Jurkat, Clone E6-1 (cell line): ENCODE measurements around the gene SOBP. TPM values are rescaled to one million over a fixed set of nuclear protein-coding genes. Genes with fewer than 3 reads are reported as not detected.
"Not testable (repeated sequence)": the region's sequence is repeated elsewhere in the genome, so short reads cannot be mapped to it uniquely, and the experiment has no call there.

Source experiments
- DNase-seq: peaks from one replicate; pipeline ENCODE4 v3.0.0-alpha.2; 2011; ENCODE audit warnings: low read depth, low spot score
- H3K4me3 ChIP-seq: 2 replicates; pipeline ENCODE4 v1.5.1; 2011; ENCODE audit warnings: mild to moderate bottlenecking, low read length, control low read depth, moderate library complexity
- polyA plus RNA-seq: library from polyadenylated mRNA; unstranded; fragments of >200 nt; gene quantifications from one replicate; pipeline ENCODE4 v1.2.1, GENCODE V29; 2012; ENCODE audit warnings: missing spikeins; ENCODE audit not compliant: insufficient read length, insufficient read depth

Gene SOBP, protein sequence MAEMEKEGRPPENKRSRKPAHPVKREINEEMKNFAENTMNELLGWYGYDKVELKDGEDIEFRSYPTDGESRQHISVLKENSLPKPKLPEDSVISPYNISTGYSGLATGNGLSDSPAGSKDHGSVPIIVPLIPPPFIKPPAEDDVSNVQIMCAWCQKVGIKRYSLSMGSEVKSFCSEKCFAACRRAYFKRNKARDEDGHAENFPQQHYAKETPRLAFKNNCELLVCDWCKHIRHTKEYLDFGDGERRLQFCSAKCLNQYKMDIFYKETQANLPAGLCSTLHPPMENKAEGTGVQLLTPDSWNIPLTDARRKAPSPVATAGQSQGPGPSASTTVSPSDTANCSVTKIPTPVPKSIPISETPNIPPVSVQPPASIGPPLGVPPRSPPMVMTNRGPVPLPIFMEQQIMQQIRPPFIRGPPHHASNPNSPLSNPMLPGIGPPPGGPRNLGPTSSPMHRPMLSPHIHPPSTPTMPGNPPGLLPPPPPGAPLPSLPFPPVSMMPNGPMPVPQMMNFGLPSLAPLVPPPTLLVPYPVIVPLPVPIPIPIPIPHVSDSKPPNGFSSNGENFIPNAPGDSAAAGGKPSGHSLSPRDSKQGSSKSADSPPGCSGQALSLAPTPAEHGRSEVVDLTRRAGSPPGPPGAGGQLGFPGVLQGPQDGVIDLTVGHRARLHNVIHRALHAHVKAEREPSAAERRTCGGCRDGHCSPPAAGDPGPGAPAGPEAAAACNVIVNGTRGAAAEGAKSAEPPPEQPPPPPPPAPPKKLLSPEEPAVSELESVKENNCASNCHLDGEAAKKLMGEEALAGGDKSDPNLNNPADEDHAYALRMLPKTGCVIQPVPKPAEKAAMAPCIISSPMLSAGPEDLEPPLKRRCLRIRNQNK
- polyA plus RNA-seq = 2.7 TPM

DNA sequence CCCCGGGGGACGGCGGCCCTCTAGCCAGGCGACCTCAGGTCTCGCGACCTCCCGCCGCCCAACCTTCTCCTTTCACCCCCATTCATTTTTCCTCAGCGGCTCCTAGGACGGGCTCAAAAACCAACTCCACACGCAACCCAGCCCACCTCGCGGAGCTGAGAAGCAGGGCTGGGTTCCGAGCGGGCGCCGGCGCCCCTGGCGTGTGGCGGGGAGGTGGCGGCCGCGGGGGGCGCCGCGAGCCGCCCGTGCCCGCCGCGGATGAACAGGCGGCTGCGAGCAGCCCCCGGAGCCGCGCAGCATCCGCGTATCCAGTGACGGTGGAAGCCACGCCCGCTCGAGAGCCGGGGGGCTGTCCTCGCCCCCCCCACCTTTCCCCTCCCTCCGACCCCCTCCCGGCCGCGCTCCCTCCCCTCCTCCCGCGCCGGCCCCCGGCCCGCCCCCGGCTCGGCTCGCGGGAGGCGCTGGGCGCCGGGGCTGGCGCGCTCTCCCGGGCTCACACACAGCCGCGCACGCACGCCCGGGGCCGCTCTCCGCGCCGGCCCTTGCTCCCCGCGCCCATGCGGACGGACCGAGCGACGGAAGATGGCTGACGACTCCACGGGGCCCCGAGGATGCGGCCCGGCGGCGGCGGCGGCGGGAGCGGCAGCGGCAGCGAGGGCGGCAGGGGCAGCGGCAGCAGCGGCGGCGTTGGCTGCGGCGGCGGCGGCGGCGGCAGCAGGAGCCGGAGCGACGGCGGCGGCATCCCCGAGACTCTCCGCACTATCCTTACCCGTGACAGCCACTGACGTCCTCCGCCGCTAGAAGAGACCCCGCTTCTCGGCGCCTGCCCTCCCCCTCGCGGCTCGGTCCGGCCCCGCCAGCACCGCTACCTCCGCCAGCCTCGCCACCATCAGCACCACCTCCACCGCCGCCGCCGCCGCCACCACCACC is at the start of gene SOBP:
Gene SOBP, plus strand, starts transcription at position 482 of the 930 bp plus-strand sequence. CDS start 500 bp downstream, outside the sequence.
- peak; percentile 63 for DNase-seq
- H3K4me3 ChIP-seq = peak within 1 kb of the TSS; percentile 72

DNA sequence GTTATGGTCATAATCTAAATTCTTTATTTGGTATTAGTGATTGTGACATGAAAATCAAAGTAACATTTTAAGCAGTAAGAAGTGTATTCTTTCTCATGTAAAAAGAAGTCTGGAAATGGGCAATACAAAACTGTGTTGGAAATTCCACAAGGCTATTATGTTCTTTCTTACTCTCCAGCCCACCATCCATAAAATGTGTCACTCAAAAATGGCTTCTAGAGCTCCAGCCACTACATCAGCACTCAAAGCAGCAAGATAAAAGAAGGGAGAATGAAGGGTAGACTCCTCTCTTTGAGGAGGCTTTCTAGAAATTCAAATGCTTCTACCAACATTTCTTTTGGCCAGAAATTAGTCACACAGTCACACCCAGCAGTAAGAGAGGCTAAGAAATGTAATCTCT is 49.0 kb upstream of the SOBP start:
- no peak for DNase-seq
- H3K4me3 ChIP-seq = no peak overlapping the region

DNA sequence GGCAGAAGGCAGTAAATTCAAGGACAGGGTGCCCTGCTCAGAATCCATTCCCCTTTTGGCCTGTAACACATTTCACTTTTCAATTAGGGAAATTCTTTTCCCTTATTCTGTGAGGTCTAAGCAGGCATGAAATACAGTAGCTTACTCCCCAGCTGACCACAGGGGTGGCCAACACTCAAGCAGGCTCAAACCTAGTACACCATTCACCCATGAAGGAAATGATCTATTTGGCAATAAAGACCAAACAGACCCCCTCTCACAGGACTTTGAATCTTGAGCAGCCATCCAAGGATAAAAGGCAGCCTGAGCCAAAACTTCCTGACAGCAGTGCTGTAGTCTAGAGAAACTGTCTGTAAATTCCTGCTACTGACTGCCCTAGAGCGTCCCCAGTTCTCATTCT is 48.2 kb upstream of the SOBP start:
- DNase-seq = no peak
- no peak overlapping the region for H3K4me3 ChIP-seq

DNA sequence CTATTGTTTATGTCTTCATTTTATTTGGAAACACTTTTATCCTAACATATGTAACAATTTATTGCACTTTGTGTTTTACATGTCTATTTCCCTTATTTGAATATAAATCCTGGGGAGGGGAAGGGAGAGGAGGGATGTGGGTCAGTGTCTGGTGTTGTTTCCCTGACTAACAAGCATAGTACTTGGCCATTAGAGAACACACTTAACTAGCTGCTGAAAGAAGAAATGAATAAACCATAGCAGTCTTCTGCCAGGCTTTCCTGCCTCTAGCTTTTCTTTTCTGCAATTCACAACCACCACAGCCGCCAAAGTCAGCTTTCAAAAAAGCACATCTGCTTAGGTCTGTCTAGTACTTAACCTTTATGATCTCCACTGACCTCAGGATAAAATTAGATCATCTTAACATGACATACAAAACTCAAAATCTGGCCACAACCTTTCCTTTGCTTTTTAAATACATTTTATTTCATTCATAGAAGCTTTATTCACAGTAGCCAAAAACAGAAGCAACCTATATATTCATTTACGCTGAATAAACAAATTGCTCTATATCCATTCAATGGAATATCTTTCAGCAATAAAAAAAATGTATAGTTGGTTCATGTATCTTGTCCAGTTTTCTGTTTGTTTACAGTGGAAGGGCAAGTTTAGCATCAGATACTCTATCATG is 46.8 kb upstream of the SOBP start:
- H3K4me3 ChIP-seq = no peak overlapping the region
- DNase-seq = no peak

DNA sequence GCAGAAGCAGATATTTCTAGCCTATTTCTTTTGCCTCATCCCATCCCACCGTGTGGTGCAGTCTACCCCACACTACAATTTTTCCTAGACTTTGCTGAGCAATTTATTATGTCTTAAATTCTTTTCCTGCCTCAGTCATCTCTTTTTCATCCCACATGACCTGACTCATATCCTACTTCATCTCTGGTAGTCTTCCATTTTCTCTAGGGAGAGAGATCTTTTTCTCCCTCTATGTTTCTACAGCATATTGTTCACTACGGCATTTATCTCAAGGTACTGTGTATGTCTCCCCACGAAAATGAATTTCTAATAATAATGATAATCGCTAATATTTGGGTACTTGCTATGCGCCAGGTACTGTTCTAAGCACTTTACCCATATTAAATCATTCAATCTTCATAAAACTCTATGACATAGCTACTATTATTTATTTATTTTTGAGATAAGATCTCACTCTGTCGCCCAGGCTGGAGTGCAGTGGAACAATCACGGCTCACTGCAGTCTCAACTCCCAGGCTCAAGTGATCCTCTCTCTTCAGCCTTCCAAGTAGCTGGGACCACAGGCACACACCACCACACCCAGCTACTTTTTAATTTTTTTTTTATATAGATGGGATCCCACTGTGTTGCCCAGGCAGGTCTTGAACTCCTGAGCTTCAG is 46.2 kb upstream of the SOBP start:
- DNase-seq = no peak
- no peak overlapping the region for H3K4me3 ChIP-seq

DNA sequence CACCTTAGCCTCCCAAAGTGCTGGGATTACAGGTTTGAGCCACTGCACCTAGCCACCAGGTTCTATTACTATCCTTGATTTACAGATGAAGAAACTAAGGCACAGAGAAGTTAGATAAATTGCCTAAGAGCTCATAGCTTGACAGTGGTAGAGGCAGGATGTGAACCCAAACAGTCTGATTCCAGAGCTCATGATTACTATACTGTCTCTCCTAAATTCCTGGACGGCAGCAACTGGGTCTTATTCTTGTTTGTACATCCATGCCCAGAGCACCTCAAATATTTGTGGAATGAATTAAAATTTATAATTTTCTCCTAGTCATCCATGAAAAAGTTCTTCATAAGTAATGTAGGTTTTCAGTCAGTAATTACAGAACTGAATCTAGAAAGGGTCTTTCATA is 45.6 kb upstream of the SOBP start:
- DNase-seq = no peak
- H3K4me3 ChIP-seq = no peak overlapping the region

DNA sequence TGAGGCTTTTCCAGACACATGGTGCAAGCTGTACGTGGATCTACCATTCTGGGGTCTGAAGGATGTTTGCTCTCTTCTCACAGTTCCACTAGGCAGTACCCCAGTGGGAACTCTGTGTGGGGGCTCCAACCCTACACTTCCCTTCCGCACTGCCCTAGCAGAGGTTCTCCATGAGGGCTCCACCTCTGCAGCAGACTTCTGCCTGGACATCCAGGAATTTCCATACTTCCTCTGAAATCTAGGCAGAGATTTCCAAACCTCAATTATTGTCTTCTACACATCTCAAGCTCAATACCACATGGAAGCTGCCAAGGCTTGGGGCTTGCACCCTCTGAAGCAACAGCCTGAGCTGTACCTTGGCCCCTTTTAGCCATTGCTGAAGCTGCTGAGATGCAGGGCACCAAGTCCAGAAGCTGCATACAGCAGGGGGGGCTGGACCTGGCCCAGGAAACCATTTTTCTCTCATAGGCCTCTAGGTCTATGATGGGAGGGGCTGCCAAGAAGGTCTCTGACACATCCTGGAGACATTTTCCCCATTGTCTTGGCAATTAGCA is 42.2 kb upstream of the SOBP start:
- no peak for DNase-seq
- no peak overlapping the region for H3K4me3 ChIP-seq

DNA sequence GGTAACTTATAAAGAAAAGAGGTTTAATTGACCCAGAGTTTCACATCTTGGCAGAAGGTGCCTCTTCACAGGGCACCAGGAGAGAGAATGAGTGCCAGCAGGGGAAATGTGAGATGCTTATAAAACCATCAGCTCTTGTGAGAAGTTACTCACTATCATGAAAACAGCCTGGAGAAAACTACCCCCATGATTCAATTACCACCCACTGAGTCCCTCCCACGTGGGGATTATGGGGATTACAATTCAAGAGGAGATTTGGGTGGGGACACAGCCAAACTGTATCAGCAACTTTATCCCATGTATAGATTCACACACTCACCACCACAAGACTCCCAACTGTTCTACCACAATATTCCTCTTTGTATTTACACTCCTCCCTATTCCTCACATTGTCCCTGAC is 41.1 kb upstream of the SOBP start:
- DNase-seq = no peak
- H3K4me3 ChIP-seq = no peak overlapping the region

DNA sequence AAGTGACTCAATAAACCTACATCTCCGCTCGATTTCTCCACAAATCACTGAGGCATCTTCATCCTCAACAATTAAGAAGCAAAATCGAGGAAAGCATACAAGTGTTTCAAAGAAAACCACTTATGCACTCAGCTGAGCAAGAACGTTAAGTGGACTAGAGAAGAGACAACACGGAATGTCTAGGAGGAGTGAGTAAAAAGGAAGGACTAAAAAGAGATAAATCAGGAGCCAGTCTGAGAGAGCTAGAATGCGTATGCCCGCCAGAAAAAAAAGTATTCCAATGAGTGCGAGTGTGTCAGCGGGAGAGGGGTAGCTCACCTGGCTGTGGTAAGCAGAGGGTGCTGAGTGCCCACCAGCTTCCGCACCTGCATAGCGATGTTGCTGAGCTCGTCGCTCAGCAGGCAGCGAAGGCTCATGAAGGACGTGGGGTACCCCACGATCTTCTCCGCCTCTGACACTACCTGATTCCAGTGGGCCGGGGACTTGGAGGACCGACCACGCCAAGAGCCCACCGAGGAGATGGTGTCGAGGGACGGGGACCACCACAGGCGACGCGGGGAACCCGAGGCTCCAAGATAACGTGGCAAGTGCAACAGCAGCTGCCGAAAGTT is 31.1 kb upstream of the SOBP start:
- peak; percentile 35 for DNase-seq
- H3K4me3 ChIP-seq = peak overlapping the region; percentile 97

DNA sequence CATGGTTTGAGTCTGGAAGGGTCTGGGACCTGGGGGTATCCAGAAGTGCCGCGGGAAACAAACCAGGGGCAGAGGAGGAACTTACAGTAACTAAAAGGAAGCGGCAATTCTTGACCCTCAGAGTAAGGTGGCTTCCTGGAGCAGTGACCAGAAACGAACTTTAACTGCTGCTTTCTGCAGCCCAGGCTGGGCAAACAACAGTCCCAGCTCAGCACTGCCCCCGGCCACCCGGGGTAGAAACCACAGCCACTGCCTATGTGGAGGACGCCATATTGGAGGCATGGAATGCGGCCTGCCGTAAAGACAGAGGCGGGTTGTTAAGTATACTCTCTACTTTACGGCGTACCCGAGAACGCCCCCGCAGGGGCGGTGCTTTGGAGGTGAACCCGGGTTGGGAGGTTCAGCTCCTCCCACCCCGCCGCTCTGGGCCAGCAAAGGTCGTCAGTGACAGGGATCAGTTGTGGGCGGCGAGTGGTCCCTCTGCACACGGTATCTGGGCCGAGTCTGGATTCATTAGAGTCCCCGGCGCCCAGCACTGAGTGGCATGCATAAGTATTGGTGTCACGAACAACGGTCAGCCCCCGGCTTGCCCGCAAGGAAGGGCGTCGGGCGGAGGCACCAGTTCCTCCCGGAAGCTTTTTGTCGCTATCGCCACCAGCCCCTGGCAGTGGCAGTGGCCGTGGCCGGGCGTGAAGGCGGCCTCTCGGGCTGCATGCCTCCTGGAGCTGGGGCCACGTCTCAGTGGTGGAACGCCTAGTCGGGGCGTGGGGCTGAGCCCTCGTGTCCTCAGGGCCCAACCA is 30.4 kb upstream of the SOBP start, which contains the start of gene PDSS2:
Gene PDSS2, minus strand, starts transcription at position 282 of the 800 bp plus-strand sequence. Its CDS starts 279 bp downstream, at position 3.
- H3K4me3 ChIP-seq = peak within 1 kb of the TSS; percentile 97
- peak; percentile 96 for DNase-seq

DNA sequence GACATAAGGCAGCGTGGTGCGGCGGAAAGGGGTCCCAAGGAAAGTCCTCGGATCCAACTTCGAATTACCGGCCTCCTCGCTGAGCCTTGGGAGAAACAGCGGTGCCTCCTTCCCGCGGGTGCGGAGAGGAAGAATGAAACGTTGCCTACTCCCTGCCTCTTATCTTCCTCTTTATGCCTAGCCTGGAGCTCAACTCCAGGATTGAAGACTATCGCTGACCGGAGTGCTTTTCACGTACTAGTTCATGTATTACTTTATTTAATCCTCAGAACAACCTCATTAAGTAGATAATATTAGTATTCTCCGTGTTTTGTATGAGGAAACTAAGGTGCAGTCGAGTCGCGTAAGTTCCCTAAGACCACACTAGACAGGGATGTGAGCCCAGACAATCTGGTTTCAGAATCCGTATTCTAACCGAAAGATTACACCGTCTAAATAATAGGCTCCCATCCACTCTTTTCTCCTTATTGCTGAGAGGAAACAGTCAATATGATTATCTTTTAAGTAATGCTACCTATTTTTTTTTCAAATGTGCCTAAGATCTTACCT is 29.8 kb upstream of the SOBP start:
- no peak for DNase-seq

DNA sequence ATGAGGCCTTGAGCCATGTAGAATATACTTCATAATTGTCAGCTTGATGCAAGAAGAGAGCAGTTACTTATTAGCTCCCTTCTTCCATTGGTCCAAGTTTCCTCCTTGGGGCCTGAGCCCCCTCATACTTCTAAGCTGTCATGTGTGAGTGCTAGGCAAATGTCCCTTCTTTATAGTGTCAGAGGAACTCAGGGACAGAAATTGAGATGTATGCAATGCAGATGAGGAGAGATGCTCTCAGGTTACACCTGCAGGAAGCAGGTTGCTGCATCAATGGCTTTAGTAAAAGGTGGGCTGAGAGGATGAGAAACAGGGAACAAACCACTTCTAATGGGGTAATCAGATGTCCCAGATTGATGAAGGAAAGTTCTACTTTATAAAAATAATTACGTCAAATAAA is 23.9 kb upstream of the SOBP start:
- no peak for DNase-seq
- H3K4me3 ChIP-seq = no peak overlapping the region

More for the DNA sequence above, 29.8 kb upstream of the SOBP start:
- peak overlapping the region; percentile 97 for H3K4me3 ChIP-seq

DNA sequence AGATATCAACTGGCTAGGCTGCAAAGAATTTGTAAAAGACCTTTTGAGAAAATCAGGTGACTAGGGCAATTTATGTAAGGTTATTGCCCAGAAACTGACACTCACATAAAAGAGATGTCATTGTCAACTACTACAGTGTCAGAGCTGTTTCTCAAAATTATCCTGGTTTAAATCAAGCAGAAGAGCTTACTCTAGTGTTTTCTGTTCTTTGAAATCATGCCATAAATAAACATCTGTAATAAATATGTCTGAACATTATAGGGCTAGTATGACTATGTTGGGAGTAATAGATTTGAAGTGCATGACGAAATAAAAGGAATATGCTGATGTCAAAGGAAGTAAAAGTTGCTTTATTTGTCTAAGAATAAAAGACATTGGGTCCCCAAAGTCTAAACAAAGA is 19.6 kb upstream of the SOBP start:
- no peak overlapping the region for H3K4me3 ChIP-seq
- no peak for DNase-seq

DNA sequence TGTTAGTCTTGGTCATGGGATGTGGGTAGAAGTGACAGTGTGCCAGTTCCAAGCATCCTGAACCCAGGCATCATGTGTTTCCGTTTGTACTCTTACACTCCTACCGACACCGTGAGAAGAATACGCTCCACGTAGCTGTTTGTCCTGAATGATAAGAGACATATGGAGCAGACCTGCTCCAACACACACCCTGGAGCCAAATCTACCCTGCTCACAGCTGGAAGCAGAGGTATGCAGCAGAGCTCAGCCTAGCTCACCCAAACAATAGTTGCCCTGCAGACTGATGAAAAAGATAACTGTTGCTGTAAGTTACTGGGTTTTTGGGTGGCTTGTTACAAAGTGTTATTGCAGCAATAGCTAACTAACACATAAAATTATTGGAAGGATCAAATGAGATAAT is 16.3 kb upstream of the SOBP start:
- no peak overlapping the region for H3K4me3 ChIP-seq
- DNase-seq = no peak

DNA sequence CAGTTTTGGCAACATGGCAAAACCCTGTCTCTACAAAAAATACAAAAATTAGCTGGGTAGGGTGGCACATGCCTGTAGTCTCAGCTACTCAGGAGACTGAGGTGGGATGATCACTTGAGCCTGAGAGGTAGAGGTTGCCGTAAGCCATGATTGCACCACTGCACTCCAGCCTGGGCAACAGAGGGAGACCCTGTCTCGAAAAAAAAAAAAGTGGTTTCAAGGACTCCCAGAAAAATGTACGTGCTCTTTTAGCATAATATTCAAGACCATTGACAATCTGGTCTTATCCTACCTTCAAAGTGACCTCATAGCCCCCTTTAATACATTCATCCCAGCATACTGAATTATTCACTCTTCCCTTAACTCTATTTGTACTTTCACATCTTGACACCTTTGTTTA is 14.6 kb upstream of the SOBP start:
- not testable (repeated sequence) for DNase-seq, H3K4me3 ChIP-seq

DNA sequence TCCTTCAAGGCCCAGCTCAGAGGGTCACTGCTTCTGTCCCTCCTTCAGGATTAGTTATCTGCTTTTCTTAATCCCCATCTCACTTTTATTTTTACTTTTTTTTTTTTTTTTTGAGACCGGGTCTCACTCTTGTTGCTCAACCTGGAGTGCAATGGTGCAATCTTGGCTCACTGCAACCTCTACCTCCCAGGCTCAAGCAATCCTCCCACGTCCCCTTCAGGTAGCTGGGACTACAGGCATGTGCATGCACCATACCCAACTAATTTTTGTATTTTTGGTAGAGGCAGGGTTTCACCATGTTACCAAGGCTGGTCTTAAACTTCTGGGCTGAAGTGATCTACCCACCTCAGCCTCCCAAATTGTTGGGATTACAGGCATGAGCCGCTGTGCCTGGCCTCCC is 14.1 kb upstream of the SOBP start:
- not testable (repeated sequence) for DNase-seq, H3K4me3 ChIP-seq
